ENCODE data around the gene SMIM20.
"Not testable (repeated sequence)": the region's sequence is repeated elsewhere in the genome, so short reads cannot be mapped to it uniquely, and the experiment has no call there.

The SMIM20 gene

GRCh38 chr4:25900310-25900709 is 13.7 kb upstream of the SMIM20 start:
- H3K4me3 ChIP-seq (ENCODE audit: low read depth, low read length), result no peak overlapping the region
- TF ChIP-seq MYC (IDR thresholded peaks at IDR 0.05; ENCODE audit: low read depth, low read length) (no peak), CTCF (IDR thresholded peaks at IDR 0.05; ENCODE audit: low read depth, low read length) (no peak)
- no peak for DNase-seq (ENCODE audit: low read depth)

- TF ChIP-seq CTCF (IDR thresholded peaks at IDR 0.05; ENCODE audit: low read depth, low read length) (no peak), POLR2A (IDR thresholded peaks at IDR 0.05; ENCODE audit: extremely low read depth, insufficient read length) (no peak), MAX (IDR thresholded peaks at IDR 0.05; ENCODE audit: low read depth, low read length) (no peak), MYC (IDR thresholded peaks at IDR 0.05; ENCODE audit: low read depth, low read length) (no peak)
- H3K4me3 ChIP-seq (ENCODE audit: low read depth, low read length), result no peak overlapping the region
- no peak for DNase-seq (ENCODE audit: low read depth)
Measured at GRCh38 chr4:25901030-25901430, 13.0 kb upstream of the SMIM20 start.

GRCh38 chr4:25903900-25904747 is 9.9 kb upstream of the SMIM20 start:
- no peak for DNase-seq (ENCODE audit: low read depth)

GRCh38 chr4:25904748-25905082 is 9.3 kb upstream of the SMIM20 start:
- H3K4me3 ChIP-seq (ENCODE audit: low read depth, low read length), result no peak overlapping the region
- TF ChIP-seq MAX (IDR thresholded peaks at IDR 0.05; ENCODE audit: low read depth, low read length) (no peak), CTCF (IDR thresholded peaks at IDR 0.05; ENCODE audit: low read depth, low read length) (no peak), POLR2A (IDR thresholded peaks at IDR 0.05; ENCODE audit: extremely low read depth, insufficient read length) (no peak), MYC (IDR thresholded peaks at IDR 0.05; ENCODE audit: low read depth, low read length) (no peak)
- no peak for DNase-seq (ENCODE audit: low read depth)

More at GRCh38 chr4:25903900-25904747, 9.9 kb upstream of the SMIM20 start:
- TF ChIP-seq MAX (IDR thresholded peaks at IDR 0.05; ENCODE audit: low read depth, low read length) (no peak), CTCF (IDR thresholded peaks at IDR 0.05; ENCODE audit: low read depth, low read length) (no peak), MYC (IDR thresholded peaks at IDR 0.05; ENCODE audit: low read depth, low read length) (no peak), POLR2A (IDR thresholded peaks at IDR 0.05; ENCODE audit: extremely low read depth, insufficient read length) (no peak)
- H3K4me3 ChIP-seq (ENCODE audit: low read depth, low read length), result no peak overlapping the region

GRCh38 chr4:25905371-25905770 is 8.6 kb upstream of the SMIM20 start:
- no peak for DNase-seq (ENCODE audit: low read depth)
- TF ChIP-seq MAX (IDR thresholded peaks at IDR 0.05; ENCODE audit: low read depth, low read length), result no peak
- no peak for TF ChIP-seq CTCF (IDR thresholded peaks at IDR 0.05; ENCODE audit: low read depth, low read length)
- H3K4me3 ChIP-seq (ENCODE audit: low read depth, low read length), result no peak overlapping the region

GRCh38 chr4:25906113-25906512 is 7.9 kb upstream of the SMIM20 start:
- DNase-seq (ENCODE audit: low read depth); H3K4me3 ChIP-seq (ENCODE audit: low read depth, low read length): not testable (repeated sequence)
